Nephron progenitor cell (in vitro differentiated cells): Measurements from ENCODE around the gene SH2B3.
A peak's percentile ranks its signal among the peaks of the same experiment; 100 is the strongest.
"Not testable (repeated sequence)": the region's sequence is repeated elsewhere in the genome, so short reads cannot be mapped to it uniquely, and the experiment has no call there.

ENCODE experiments used
- DNase-seq: peaks from one replicate; pipeline ENCODE4 v3.0.0; 2021
- H3K27ac Mint-ChIP-seq: 2 replicates; pipeline ENCODE4 v1.8.0; 2021; ENCODE audit warnings: mild to moderate bottlenecking, moderate library complexity, mixed read lengths
- H3K27me3 Mint-ChIP-seq: 2 replicates; pipeline ENCODE4 v1.8.0; 2021; ENCODE audit warnings: mild to moderate bottlenecking, low read depth, mixed read lengths; ENCODE audit not compliant: poor library complexity
- H3K36me3 Mint-ChIP-seq: 2 replicates; pipeline ENCODE4 v1.8.0; 2021; ENCODE audit warnings: low read depth, mixed read lengths
- H3K4me1 Mint-ChIP-seq: 2 replicates; pipeline ENCODE4 v1.8.0; 2021; ENCODE audit warnings: mixed read lengths
- H3K4me3 Mint-ChIP-seq: 2 replicates; pipeline ENCODE4 v1.8.0; 2021; ENCODE audit warnings: mild to moderate bottlenecking, moderate library complexity, mixed read lengths
- H3K9me3 Mint-ChIP-seq: 2 replicates; pipeline ENCODE4 v1.8.0; 2021; ENCODE audit warnings: mild to moderate bottlenecking, moderate library complexity, mixed read lengths
- TF ChIP-seq, protein P1 (sequence below): fragments of 200-600 bp; sonication (generic); IDR thresholded peaks from 2 replicates; pipeline ENCODE4 v1.5.0; 2021; ENCODE audit warnings: antibody characterized with exemption

Gene SH2B3

DNA sequence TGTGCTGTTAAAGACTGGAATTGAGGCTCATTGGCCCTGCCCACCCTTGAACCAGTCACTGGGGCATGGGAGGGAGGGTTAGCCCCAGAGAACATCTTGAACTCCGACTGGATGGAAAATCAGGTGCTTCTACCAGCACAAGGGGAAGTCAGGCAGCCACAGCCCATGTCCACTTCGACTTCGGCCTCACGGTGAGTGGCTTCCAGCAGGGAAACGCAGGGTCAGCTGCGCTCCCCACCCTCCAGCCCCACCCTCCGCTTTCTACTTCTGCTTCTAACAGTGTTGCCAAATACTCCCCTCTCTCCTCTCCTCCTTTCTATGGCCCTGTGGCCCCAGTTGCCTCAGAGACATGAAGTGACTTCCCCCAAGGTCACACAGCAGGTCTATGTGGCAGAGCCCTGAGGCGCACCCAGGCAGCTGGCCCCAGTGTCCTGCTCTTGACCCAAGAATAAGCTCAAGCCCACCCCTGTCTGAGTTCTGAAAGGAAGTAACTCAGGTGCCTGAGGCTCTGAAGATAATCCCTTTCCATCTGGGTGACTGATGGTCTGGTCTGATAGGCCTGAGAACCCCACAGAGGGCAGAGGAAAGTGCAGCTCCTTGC, 11.9 kb upstream of the SH2B3 start:
- H3K27me3 Mint-ChIP-seq = peaks cover 16% of the 10 kb centered on the region
- DNase-seq = no peak
- H3K4me3 Mint-ChIP-seq = no peak overlapping the region
- TF ChIP-seq, protein P1, sequence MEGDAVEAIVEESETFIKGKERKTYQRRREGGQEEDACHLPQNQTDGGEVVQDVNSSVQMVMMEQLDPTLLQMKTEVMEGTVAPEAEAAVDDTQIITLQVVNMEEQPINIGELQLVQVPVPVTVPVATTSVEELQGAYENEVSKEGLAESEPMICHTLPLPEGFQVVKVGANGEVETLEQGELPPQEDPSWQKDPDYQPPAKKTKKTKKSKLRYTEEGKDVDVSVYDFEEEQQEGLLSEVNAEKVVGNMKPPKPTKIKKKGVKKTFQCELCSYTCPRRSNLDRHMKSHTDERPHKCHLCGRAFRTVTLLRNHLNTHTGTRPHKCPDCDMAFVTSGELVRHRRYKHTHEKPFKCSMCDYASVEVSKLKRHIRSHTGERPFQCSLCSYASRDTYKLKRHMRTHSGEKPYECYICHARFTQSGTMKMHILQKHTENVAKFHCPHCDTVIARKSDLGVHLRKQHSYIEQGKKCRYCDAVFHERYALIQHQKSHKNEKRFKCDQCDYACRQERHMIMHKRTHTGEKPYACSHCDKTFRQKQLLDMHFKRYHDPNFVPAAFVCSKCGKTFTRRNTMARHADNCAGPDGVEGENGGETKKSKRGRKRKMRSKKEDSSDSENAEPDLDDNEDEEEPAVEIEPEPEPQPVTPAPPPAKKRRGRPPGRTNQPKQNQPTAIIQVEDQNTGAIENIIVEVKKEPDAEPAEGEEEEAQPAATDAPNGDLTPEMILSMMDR = no peak
- no peaks in the 10 kb centered on the region for H3K36me3 Mint-ChIP-seq
- no peak overlapping the region for H3K27ac Mint-ChIP-seq
- no peaks in the 10 kb centered on the region for H3K9me3 Mint-ChIP-seq
- H3K4me1 Mint-ChIP-seq = peaks cover 6% of the 10 kb centered on the region

DNA sequence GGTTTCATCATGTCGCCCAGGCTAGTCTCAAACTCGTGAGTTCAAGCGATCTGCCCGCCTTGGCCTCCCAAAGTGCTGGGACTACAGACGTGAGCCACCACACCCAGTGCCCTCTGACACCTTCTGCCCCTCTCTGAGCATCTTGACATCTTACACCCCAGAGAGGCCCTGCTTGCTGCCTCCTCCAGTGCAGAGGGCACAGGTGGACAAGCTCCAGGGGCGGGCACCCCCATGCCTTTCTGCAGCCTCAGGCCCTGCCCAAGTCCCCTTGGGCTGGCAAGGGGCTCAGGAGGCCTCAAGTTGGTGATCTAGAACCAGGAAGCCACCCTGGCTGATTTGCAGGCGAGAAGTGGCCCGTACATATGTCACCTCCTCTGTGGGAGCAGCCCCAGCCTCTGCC, 11.2 kb upstream of the SH2B3 start:
- Mint-ChIP-seq H3K27ac (no peak overlapping the region), H3K27me3 (peaks cover 12% of the 10 kb centered on the region), H3K36me3 (no peaks in the 10 kb centered on the region), H3K4me3 (no peak overlapping the region), H3K9me3 (no peaks in the 10 kb centered on the region), H3K4me1 (peaks cover under 1% of the 10 kb centered on the region)
- DNase-seq = no peak
- TF ChIP-seq, protein P1 = no peak

DNA sequence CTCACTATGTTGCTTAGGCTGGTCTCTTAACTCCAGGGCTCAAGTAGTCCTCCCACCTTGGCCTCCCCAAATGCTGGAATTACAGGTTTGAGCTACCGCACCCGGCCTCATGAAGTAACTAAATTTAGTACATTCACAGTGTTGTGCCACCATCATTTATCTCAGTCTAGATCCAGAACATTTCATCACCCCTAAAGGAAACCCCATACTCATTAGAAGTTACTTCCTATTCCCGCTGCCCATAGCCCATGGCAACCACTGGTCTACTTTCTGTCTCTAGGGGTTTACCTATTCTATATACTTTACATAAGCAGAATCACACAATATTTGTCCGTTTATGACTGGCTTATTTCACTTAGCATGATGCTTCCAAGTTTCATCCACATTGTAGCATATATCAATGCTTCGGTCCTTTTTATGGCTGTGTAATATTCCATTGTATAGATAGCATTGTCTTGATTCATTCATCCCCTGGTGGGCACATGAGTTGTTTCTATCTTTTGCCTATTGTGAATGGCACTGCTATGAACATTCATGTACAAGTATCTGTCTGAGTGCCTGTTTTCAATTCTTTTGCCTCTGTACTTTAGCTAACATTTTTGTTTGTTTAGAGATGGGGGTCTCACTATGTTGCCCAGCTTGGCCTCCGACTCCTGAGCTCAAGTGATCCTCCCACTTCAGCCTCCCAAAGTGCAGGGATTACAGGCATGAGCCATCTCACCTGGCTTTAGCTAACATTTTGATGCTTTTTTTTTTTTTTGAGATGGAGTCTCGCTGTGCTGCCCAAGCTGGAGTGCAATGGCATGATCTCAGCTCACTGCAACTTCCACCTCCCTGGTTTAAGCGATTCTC, 10.2 kb upstream of the SH2B3 start:
- H3K27ac Mint-ChIP-seq = no peak overlapping the region
- no peaks in the 10 kb centered on the region for H3K9me3 Mint-ChIP-seq
- peaks cover 8% of the 10 kb centered on the region for H3K4me1 Mint-ChIP-seq
- H3K36me3 Mint-ChIP-seq = no peaks in the 10 kb centered on the region
- TF ChIP-seq, protein P1 = no peak
- peaks cover 9% of the 10 kb centered on the region for H3K27me3 Mint-ChIP-seq
- H3K4me3 Mint-ChIP-seq = no peak overlapping the region
- no peak for DNase-seq

DNA sequence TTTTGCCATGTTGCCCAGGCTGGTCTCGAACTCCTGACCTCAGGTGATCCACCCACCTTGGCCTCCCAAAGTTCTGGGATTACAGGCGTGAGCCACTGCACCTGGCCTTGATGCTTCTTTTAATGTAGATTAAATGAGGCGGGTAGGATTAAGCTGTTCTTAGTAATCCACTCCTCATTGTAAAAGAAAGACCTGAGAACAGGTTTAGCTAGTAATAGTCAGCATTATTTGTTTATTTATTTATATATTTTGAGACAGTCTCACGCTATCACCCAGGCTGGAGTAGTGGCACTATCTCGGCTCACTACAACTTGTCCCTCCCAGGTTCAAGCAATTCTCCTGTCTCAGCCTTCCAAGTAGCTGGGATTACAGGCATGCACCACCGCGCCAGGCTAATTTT, 9.5 kb upstream of the SH2B3 start:
- H3K4me3 Mint-ChIP-seq, H3K4me1 Mint-ChIP-seq, DNase-seq, H3K27me3 Mint-ChIP-seq, H3K27ac Mint-ChIP-seq, H3K9me3 Mint-ChIP-seq, H3K36me3 Mint-ChIP-seq: not testable (repeated sequence)

DNA sequence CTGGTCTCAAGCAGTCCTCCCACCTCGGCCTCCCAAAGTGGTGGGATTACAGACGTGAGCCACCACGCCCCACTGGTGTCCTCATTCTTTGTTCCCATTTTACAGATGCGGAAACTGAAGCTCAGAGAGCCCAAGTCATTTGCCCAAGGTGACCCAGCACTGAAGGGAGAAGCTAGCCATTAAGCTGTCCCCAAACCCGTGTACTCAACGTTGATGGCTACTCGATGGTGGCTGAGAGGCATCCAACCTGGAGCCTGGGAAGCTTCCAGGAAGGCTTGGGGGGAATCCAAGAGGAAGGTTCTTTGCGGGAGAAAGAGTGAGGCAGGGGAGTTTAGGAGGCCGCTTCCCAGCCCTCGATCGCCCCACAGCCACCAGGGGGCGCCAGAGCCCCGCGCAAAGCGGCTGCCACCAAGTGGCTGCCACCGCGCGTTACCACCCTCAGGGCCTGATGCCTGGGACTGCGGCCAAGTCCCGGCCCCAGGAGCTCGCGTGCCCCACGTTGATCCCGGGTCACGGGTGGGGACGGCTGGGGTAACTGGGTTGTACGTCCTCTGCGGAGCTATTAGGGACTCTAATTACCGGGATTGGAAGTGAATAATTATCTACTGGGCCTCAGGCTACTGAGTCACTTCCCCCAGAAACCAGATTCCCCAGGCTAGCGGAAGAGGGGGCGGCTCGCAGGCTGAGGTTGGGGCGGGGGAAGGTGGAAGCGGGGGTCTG, 8.8 kb upstream of the SH2B3 start:
- peaks cover 9% of the 10 kb centered on the region for H3K27me3 Mint-ChIP-seq
- no peak overlapping the region for H3K4me3 Mint-ChIP-seq
- TF ChIP-seq, protein P1 = peak; percentile 99
- no peaks in the 10 kb centered on the region for H3K9me3 Mint-ChIP-seq
- no peak overlapping the region for H3K27ac Mint-ChIP-seq
- DNase-seq = peak; percentile 94
- no peaks in the 10 kb centered on the region for H3K36me3 Mint-ChIP-seq
- peaks cover 8% of the 10 kb centered on the region for H3K4me1 Mint-ChIP-seq

DNA sequence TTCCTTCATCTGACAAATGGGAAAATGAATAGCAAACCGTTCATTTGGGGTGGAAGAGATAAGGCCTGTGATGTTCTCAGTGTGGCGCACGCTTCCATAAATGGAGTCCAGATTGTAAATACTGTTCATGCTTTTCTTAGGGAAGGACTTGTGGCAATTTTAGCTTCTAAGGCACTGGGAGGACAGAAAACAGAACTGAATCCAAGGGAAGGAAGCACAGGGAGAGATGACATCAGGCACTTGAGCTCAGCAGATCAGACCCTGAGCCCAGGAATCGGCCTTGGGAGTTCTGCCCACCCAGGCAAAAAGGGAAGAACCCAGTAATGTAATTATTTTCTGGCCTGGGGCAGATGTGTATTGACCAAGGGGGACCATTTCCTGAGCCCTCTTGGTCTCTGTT, 7.2 kb upstream of the SH2B3 start:
- DNase-seq = no peak
- H3K4me1 Mint-ChIP-seq = peaks cover 15% of the 10 kb centered on the region
- no peak overlapping the region for H3K27ac Mint-ChIP-seq
- H3K27me3 Mint-ChIP-seq = peaks cover 5% of the 10 kb centered on the region
- no peaks in the 10 kb centered on the region for H3K9me3 Mint-ChIP-seq
- no peak overlapping the region for H3K4me3 Mint-ChIP-seq
- H3K36me3 Mint-ChIP-seq = no peaks in the 10 kb centered on the region
- TF ChIP-seq, protein P1 = no peak

DNA sequence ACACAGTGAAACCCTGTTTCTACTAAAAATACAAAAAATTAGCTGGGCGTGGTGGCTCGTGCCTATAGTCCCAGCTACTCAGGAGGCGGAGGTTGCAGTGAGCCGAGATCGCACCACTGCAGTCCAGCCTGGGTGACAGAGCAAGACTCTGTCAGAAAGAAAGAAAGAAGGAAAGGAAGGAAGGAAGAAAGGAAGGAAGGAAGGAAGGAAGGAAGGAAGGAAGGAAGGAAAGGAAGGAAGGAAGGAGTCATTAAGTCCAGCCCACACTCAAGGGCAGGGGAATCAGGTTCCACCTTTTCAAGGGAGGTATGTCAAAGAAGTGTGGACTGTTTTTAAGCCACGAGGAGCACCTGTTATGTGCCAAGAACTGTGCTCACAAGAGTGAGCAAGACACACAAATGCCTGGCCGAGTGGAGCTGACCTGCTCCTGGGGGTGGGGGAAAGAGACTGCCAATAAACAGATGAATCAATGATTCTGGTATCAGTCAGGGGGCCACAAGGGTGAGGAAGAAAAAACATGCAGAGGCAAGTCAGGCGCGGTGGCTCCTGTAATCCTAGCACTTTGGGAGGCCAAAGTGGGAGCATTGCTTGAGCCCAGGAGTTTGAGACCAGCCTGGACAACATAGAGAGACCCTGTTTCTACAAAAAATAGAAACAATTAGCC, 5.8 kb upstream of the SH2B3 start:
- not testable (repeated sequence) for H3K9me3 Mint-ChIP-seq, H3K4me3 Mint-ChIP-seq, H3K36me3 Mint-ChIP-seq, DNase-seq, H3K27ac Mint-ChIP-seq
- Mint-ChIP-seq H3K27me3 (peaks cover 10% of the 10 kb centered on the region), H3K4me1 (peaks cover 22% of the 10 kb centered on the region)
